ENCODE data around the gene TNIP2.

TNIP2 gene

GRCh38 chr4:2714918-2715317 lies 41.2 kb downstream of the TNIP2 start:
- DNase-seq: no peak

- DNase-seq: no peak
Measured at GRCh38 chr4:2714061-2714770, 41.9 kb downstream of the TNIP2 start.

- no peak for DNase-seq
Measured at GRCh38 chr4:2713337-2713736, 42.8 kb downstream of the TNIP2 start.

- peak; percentile 37 for DNase-seq
Measured at GRCh38 chr4:2712261-2712842, 43.8 kb downstream of the TNIP2 start.

GRCh38 chr4:2702770-2703169 lies 53.4 kb downstream of the TNIP2 start:
- DNase-seq: no peak

GRCh38 chr4:2702361-2702760 lies 53.8 kb downstream of the TNIP2 start:
- no peak for DNase-seq

GRCh38 chr4:2700031-2700430 lies 56.1 kb downstream of the TNIP2 start:
- no peak for DNase-seq

GRCh38 chr4:2699534-2699933 lies 56.6 kb downstream of the TNIP2 start:
- no peak for DNase-seq

GRCh38 chr4:2698951-2699505 lies 57.1 kb downstream of the TNIP2 start:
- DNase-seq: no peak

- DNase-seq: no peak
Measured at GRCh38 chr4:2698504-2698903, 57.6 kb downstream of the TNIP2 start.

- no peak for DNase-seq
Measured at GRCh38 chr4:2697995-2698414, 58.1 kb downstream of the TNIP2 start.

GRCh38 chr4:2696423-2696822 lies 59.7 kb downstream of the TNIP2 start:
- DNase-seq: no peak

GRCh38 chr4:2695346-2696060 lies 60.6 kb downstream of the TNIP2 start:
- no peak for DNase-seq

- DNase-seq: no peak
Measured at GRCh38 chr4:2694691-2695090, 61.4 kb downstream of the TNIP2 start.

GRCh38 chr4:2691952-2692435 lies 64.1 kb downstream of the TNIP2 start:
- no peak for DNase-seq
